NB4 (cell line): ENCODE data around the gene SLC38A5.

ENCODE experiments used
- DNase-seq: peaks from one replicate; pipeline ENCODE4 v3.0.0; 2010; ENCODE audit warnings: low read depth
- H3K4me3 ChIP-seq: one replicate; pipeline ENCODE4 v1.5.1; 2011; ENCODE audit warnings: mild to moderate bottlenecking, low read depth, low read length, moderate library complexity
- CTCF ChIP-seq: IDR thresholded peaks from one replicate; pipeline ENCODE4 v1.5.1; 2012; ENCODE audit warnings: low read depth, low read length
- MAX ChIP-seq: IDR thresholded peaks from 2 replicates; pipeline ENCODE4 v1.6.1; 2011; ENCODE audit warnings: low read depth, low read length
- MYC ChIP-seq: IDR thresholded peaks from 2 replicates; pipeline ENCODE4 v1.6.1; 2011; ENCODE audit warnings: low read depth, low read length
- POLR2A ChIP-seq: IDR thresholded peaks from 2 replicates; pipeline ENCODE4 v1.6.1; 2011; ENCODE audit warnings: mild to moderate bottlenecking; ENCODE audit not compliant: insufficient read length; ENCODE audit errors: extremely low read depth

The SLC38A5 gene

DNA sequence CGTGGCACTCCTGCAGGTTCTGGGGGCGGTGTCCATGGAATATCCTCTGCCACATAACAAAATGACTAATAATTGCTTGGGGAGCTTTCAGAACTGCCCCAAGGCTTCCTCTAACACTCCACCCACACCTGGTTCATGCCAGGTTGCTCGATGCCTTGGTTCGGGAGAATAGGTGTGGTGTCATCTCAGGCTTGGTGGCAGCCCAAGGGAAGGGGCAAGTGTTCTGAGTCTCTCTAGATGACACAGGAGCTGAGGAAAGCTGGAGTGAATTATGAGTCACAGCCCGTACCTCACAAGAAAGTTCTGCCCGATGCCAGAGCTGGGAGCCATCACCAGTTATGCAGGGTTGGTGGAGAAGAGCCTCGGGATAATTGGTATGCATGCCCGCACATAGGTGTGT, 20.6 kb upstream of the SLC38A5 start:
- no peak overlapping the region for H3K4me3 ChIP-seq
- TF ChIP-seq MAX: no peak
- TF ChIP-seq POLR2A: no peak
- TF ChIP-seq CTCF: no peak
- no peak for TF ChIP-seq MYC
- no peak for DNase-seq

- no peak overlapping the region for H3K4me3 ChIP-seq
- no peak for DNase-seq
- TF ChIP-seq POLR2A (no peak), CTCF (no peak), MAX (no peak), MYC (no peak)
Observed at GRCh38 chrX:48489892-48490291, 19.8 kb upstream of the SLC38A5 start.

GRCh38 chrX:48489296-48489695, 19.2 kb upstream of the SLC38A5 start:
- no peak for DNase-seq
- TF ChIP-seq POLR2A (no peak), CTCF (no peak), MAX (no peak), MYC (no peak)
- H3K4me3 ChIP-seq: no peak overlapping the region

- DNase-seq: no peak
- TF ChIP-seq MAX (no peak), POLR2A (no peak), MYC (no peak), CTCF (no peak)
- no peak overlapping the region for H3K4me3 ChIP-seq
Observed at GRCh38 chrX:48488034-48488433, 18.0 kb upstream of the SLC38A5 start.

DNA sequence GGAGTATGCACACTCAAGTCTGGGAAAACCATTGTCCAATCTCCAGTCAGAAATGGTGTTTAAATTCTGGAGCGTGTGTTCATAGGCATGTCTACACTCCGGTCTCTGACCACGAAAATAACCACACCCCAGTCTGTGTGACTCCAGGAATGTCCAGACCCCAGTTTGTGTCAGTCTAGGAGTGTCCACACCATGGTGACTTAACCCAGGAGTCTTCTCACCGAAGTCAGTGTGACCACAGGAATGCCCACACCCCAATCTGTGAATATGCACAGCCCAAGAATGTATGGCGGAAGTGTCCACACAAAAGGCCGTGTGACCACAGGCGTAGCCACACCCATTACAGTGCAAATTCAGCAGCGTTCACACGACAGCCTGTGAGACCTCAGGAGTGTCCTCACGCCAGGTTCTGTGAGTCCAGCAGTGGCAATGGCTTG, 17.3 kb upstream of the SLC38A5 start:
- no peak for DNase-seq
- TF ChIP-seq CTCF (no peak), POLR2A (no peak), MAX (no peak), MYC (no peak)

GRCh38 chrX:48482526-48482925, 12.5 kb upstream of the SLC38A5 start:
- DNase-seq: no peak
- H3K4me3 ChIP-seq: no peak overlapping the region
- no peak for TF ChIP-seq MAX
- TF ChIP-seq CTCF: no peak
- TF ChIP-seq MYC: no peak
- TF ChIP-seq POLR2A: no peak

More for the DNA sequence above, 17.3 kb upstream of the SLC38A5 start:
- no peak overlapping the region for H3K4me3 ChIP-seq
